Measurements from ENCODE around the gene ZNF697. TPM values are rescaled to one million over a fixed set of nuclear protein-coding genes. Genes with fewer than 3 reads are reported as not detected.

Gene ZNF697
- total and polyA plus RNA-seq, 10 of the 15 experiments (the other 5 are each of a cell fraction or from before 2014, with no cell fraction given) = 0.48 to 5.9 (median 3.0) TPM

GRCh38 chr1:119688810-119689209 lies 40.7 kb upstream of the ZNF697 start:
- no peak overlapping the region for H3K9ac ChIP-seq (ENCODE audit: control insufficient read depth, insufficient read depth, low read length)
- in situ Hi-C loops (cut with MboI) (no loop called here), intact Hi-C loops (cut with micrococcal nuclease; ENCODE audit: unreplicated experiment) (no loop called here)
- BruUV-seq (replicated peaks) = no TSS peak
- no peaks in the 10 kb centered on the region for H3K79me2 ChIP-seq (ENCODE audit: control insufficient read depth, insufficient read depth, low read length)
- POLR2A ChIA-PET = no interaction called here
- H3K27ac ChIP-seq (ENCODE audit: control insufficient read depth, insufficient read depth) = no peak overlapping the region
- H3K9me3 ChIP-seq (replicated peaks; ENCODE audit: control insufficient read depth, insufficient read depth, low read length) = no peaks in the 10 kb centered on the region
- SMC1A ChIA-PET (ENCODE audit: uncharacterized antibody, unreplicated experiment) = no interaction called here
- no peak for ATAC-seq
- TF ChIP-seq CHD2 (IDR thresholded peaks at IDR 0.05; ENCODE audit: borderline replicate concordance, low read depth, low read length) (no peak), ZNF207 (IDR thresholded peaks at IDR 0.05; ENCODE audit: borderline replicate concordance) (no peak), IRF5 (IDR thresholded peaks at IDR 0.05; ENCODE audit: borderline replicate concordance) (no peak), BACH1 (IDR thresholded peaks at IDR 0.05; ENCODE audit: borderline replicate concordance) (no peak), BHLHE40 (IDR thresholded peaks at IDR 0.05; ENCODE audit: borderline replicate concordance in 1 of 2, low read depth in 2 of 2, low read length in 1 of 2) (no peak), SMAD1 (IDR thresholded peaks at IDR 0.05; ENCODE audit: low read depth, partially characterized antibody) (no peak), CREM (IDR thresholded peaks at IDR 0.05; ENCODE audit: low read depth) (no peak), ZBED1 (IDR thresholded peaks at IDR 0.05; ENCODE audit: borderline replicate concordance) (no peak), BCL3 (IDR thresholded peaks at IDR 0.05; ENCODE audit: borderline replicate concordance, insufficient read depth, low read depth, low read length, poor library complexity, severe bottlenecking) (no peak), POU2F2 (IDR thresholded peaks at IDR 0.05; ENCODE audit: borderline replicate concordance, low read depth, low read length) (no peak), CEBPB (IDR thresholded peaks at IDR 0.05; ENCODE audit: borderline replicate concordance in 1 of 2, low read depth in 2 of 2, low read length in 2 of 2) (no peak), ZBTB33 (IDR thresholded peaks at IDR 0.05) (no peak), MYC (IDR thresholded peaks at IDR 0.05; ENCODE audit: insufficient read depth, insufficient read length, insufficient replicate concordance, low read length, severe bottlenecking) (no peak), MYB (IDR thresholded peaks at IDR 0.05; ENCODE audit: borderline replicate concordance, low read depth, low read length) (no peak), ZBTB11 (CRISPR knock-in tag; IDR thresholded peaks at IDR 0.05) (no peak)
- H3K4me2 ChIP-seq (ENCODE audit: control insufficient read depth, insufficient read depth) = no peak overlapping the region
- no peaks in the 10 kb centered on the region for H3K4me1 ChIP-seq (ENCODE audit: control insufficient read depth, insufficient read depth, low read length)
- 0 out of 4 replicates have a peak, but pooled peaks cover 0 to 2% of the 10 kb centered on the region in 2 experiments for H3K27me3 ChIP-seq (replicated peaks in 1 of 2; ENCODE audit: control insufficient read depth in 2 of 2, insufficient read depth in 2 of 2, low read length in 1 of 2)
- H2AFZ ChIP-seq (ENCODE audit: control insufficient read depth, low read depth, low read length) = no peak overlapping the region
- no peaks in the 10 kb centered on the region for H4K20me1 ChIP-seq (ENCODE audit: control insufficient read depth, insufficient read depth)
- RAD21 ChIA-PET (ENCODE audit: unreplicated experiment) = interaction anchor here (1.1 to 2.1 kb wide), 2 partner anchors 69 to 77 kb away, joined by 3 to 4 read pairs; no protein-coding TSS in a partner anchor
- no peak for FAIRE-seq
- no peaks in the 10 kb centered on the region for H3K36me3 ChIP-seq (ENCODE audit: control insufficient read depth in 2 of 2, insufficient read depth in 2 of 2, low read length in 1 of 2)
- H3K4me3 ChIP-seq = no peak overlapping the region
- DNase-seq (ENCODE audit: low read depth, low spot score) = no peak
- CTCF ChIA-PET = interaction anchor here (1.2 to 1.5 kb wide), 2 partner anchors 9 to 14 kb away, joined by 4 read pairs; no protein-coding TSS in a partner anchor

Data from GM12878 (cell line).